PC-3 (cell line): ENCODE measurements around the gene SRGAP3. TPM values are rescaled to one million over a fixed set of nuclear protein-coding genes. Genes with fewer than 3 reads are reported as not detected.

Experiments used
- ATAC-seq: fragments of 200-7000 bp; cut with Tn5 transposase; 2 replicates; pipeline ENCODE4 v1.9.1; 2020; ENCODE audit warnings: mild to moderate bottlenecking, moderate library complexity
- BruUV-seq: library from RNA; stranded (reverse); fragments of 400-500 nt; replicated peaks from 2 replicates; lab custom pipeline; 2021; lab: Mats Ljungman, UMichigan
- CTCF ChIA-PET: fragments of 300-600 bp; sonication (Branson Sonifier 250); formaldehyde crosslinking; loops from one replicate; lab custom pipeline; 2022; ENCODE audit warnings: antibody characterized with exemption; lab: Charles Lee
- POLR2A ChIA-PET: fragments of 300-600 bp; sonication (Branson Sonifier 250); formaldehyde crosslinking; loops from one replicate; lab custom pipeline; 2022; ENCODE audit warnings: antibody characterized with exemption; ENCODE audit not compliant: unreplicated experiment; lab: Charles Lee
- DNase-seq: peaks from one replicate; pipeline ENCODE4 v3.0.0-alpha.2; 2015
- H2AFZ ChIP-seq: fragments of 300-600 bp; sonication (generic); 2 replicates; pipeline ENCODE4 v1.6.0; 2016; ENCODE audit warnings: antibody characterized with exemption, low read length
- H3F3A ChIP-seq: fragments of 300-600 bp; sonication (generic); one replicate; pipeline ENCODE4 v1.6.0; 2017; ENCODE audit warnings: antibody characterized with exemption, low read length, control low read depth, mild to moderate bottlenecking; ENCODE audit not compliant: unreplicated experiment
- H3K27ac ChIP-seq: fragments of 300-600 bp; sonication (generic); 2 replicates; pipeline ENCODE4 v1.5.1; 2016; ENCODE audit warnings: mild to moderate bottlenecking, low read length
- H3K27me3 ChIP-seq: fragments of 300-600 bp; sonication (generic); 2 replicates; pipeline ENCODE4 v1.6.1; 2016; ENCODE audit warnings: low read length, mixed read lengths
- H3K36me3 ChIP-seq: fragments of 300-600 bp; sonication (generic); 2 replicates; pipeline ENCODE4 v1.6.1; 2016; ENCODE audit warnings: low read depth, mixed run types, low read length, mixed read lengths
- H3K4me1 ChIP-seq: fragments of 300-600 bp; sonication (generic); 2 replicates; pipeline ENCODE4 v1.5.1; 2016; ENCODE audit warnings: low read length; ENCODE audit not compliant: insufficient read depth
- H3K4me2 ChIP-seq: fragments of 300-600 bp; sonication (generic); 2 replicates; pipeline ENCODE4 v1.6.0; 2016; ENCODE audit warnings: low read length
- H3K4me3 ChIP-seq: fragments of 300-600 bp; sonication (generic); 2 replicates; pipeline ENCODE4 v1.5.1; 2016; ENCODE audit warnings: mild to moderate bottlenecking, low read length, mixed read lengths
- H3K79me2 ChIP-seq: fragments of 300-600 bp; sonication (generic); 2 replicates; pipeline ENCODE4 v1.6.1; 2017; ENCODE audit warnings: low read length, mixed read lengths
- H3K9ac ChIP-seq: fragments of 300-600 bp; sonication (generic); 2 replicates; pipeline ENCODE4 v1.6.0; 2016; ENCODE audit warnings: mild to moderate bottlenecking, low read length
- H3K9me2 ChIP-seq: fragments of 300-600 bp; sonication (generic); replicated peaks from 2 replicates; pipeline ENCODE4 v1.6.1; 2016; ENCODE audit warnings: mixed run types, low read length, mixed read lengths
- H3K9me3 ChIP-seq: fragments of 300-600 bp; sonication (generic); 2 replicates; pipeline ENCODE4 v1.6.1; 2016; ENCODE audit warnings: low read length, mixed read lengths
- H4K20me1 ChIP-seq: fragments of 300-600 bp; sonication (generic); 2 replicates; pipeline ENCODE4 v1.6.1; 2016; ENCODE audit warnings: low read length, mixed read lengths
- CTCF ChIP-seq: fragments of 300-600 bp; sonication (generic); conservative IDR thresholded peaks from 2 replicates; pipeline ENCODE4 v1.5.1; 2017; ENCODE audit warnings: antibody characterized with exemption, low read depth, mild to moderate bottlenecking, low read length
- EZH2 ChIP-seq: fragments of 300-600 bp; sonication (generic); IDR thresholded peaks from one replicate; pipeline ENCODE4 v1.6.1; 2017; ENCODE audit warnings: antibody characterized with exemption, mild to moderate bottlenecking, low read length; ENCODE audit not compliant: unreplicated experiment
- EZH2phosphoT487 ChIP-seq: fragments of 300-600 bp; sonication (generic); IDR thresholded peaks from 2 replicates; pipeline ENCODE4 v1.6.1; 2018; ENCODE audit warnings: mild to moderate bottlenecking, antibody characterized with exemption, low read length, borderline replicate concordance
- intact Hi-C: fragments of 100-400 bp; cut with micrococcal nuclease; formaldehyde crosslinking; loops from 2 replicates; pipeline ENCODE4 v1.9.0; 2023
- total RNA-seq: library from RNA; depleted of rRNA; stranded (reverse); fragments of >200 nt; gene quantifications from 2 replicates; pipeline ENCODE4 v1.2.3, GENCODE V29; 2014

Gene SRGAP3
- total RNA-seq, 1 experiment from 2014 or later = 7.5 TPM

- intact Hi-C loops = no loop called here
- peaks cover 16% of the 10 kb centered on the region for H3K4me1 ChIP-seq
Measured at GRCh38 chr3:9080163-9080562, 169.3 kb downstream of the SRGAP3 start.

GRCh38 chr3:9079676-9080075, 169.8 kb downstream of the SRGAP3 start:
- H3K9me3 ChIP-seq = no peaks in the 10 kb centered on the region
- ChIA-PET POLR2A (no interaction called here), CTCF (interaction anchor here (0.6 to 1.2 kb wide), 3 partner anchors 57 to 223 kb away, joined by 3 to 4 read pairs (median 4); no protein-coding TSS in a partner anchor)
- H3K4me2 ChIP-seq = 0 out of 2 replicates have a peak overlapping the region, but pooled peaks have one; percentile 8
- H4K20me1 ChIP-seq = no peaks in the 10 kb centered on the region
- H3K36me3 ChIP-seq = no peaks in the 10 kb centered on the region
- H3K4me1 ChIP-seq = peaks cover 16% of the 10 kb centered on the region
- no peak overlapping the region for H3K9ac ChIP-seq
- TF ChIP-seq CTCF (0 out of 2 replicates have a peak, but pooled peaks have one; percentile 23), EZH2phosphoT487 (no peak)
- no peak overlapping the region for H3K4me3 ChIP-seq
- no peak overlapping the region for H2AFZ ChIP-seq
- ATAC-seq (peak; percentile 76), DNase-seq (peak; percentile 58)
- H3K27me3 ChIP-seq = no peaks in the 10 kb centered on the region
- intact Hi-C loops = no loop called here
- H3F3A ChIP-seq = no peaks in the 10 kb centered on the region
- H3K27ac ChIP-seq = peak overlapping the region; percentile 55
- H3K79me2 ChIP-seq = no peaks in the 10 kb centered on the region
- H3K9me2 ChIP-seq = no peaks in the 10 kb centered on the region
- BruUV-seq = no TSS peak

More at GRCh38 chr3:9080163-9080562, 169.3 kb downstream of the SRGAP3 start:
- ChIA-PET CTCF (interaction anchor here (0.6 to 1.2 kb wide), 4 partner anchors 57 to 401 kb away, joined by 3 to 5 read pairs (median 4); no protein-coding TSS in a partner anchor), POLR2A (interaction anchor here (0.5 kb wide), 1 partner anchor 175 kb away, joined by 3 read pairs; no protein-coding TSS in a partner anchor)
- no peaks in the 10 kb centered on the region for H3K9me2 ChIP-seq
- no peaks in the 10 kb centered on the region for H3K9me3 ChIP-seq
- no peaks in the 10 kb centered on the region for H3K27me3 ChIP-seq
- H3K4me2 ChIP-seq = 0 out of 2 replicates have a peak overlapping the region, but pooled peaks have one; percentile 8
- no peaks in the 10 kb centered on the region for H3K79me2 ChIP-seq
- H3K4me3 ChIP-seq = no peak overlapping the region
- no peaks in the 10 kb centered on the region for H3F3A ChIP-seq
- H4K20me1 ChIP-seq = no peaks in the 10 kb centered on the region
- H3K36me3 ChIP-seq = no peaks in the 10 kb centered on the region
- peak; percentile 71 for ATAC-seq
- no peak overlapping the region for H3K9ac ChIP-seq
- TF ChIP-seq EZH2 = no peak
- TF ChIP-seq EZH2phosphoT487 = no peak
- TF ChIP-seq CTCF = no peak
- BruUV-seq = no TSS peak
- H2AFZ ChIP-seq = no peak overlapping the region
- DNase-seq = peak; percentile 78
- H3K27ac ChIP-seq = peak overlapping the region; percentile 55

- Histone ChIP-seq H3K27me3 (no peaks in the 10 kb centered on the region), H3K9me2 (no peaks in the 10 kb centered on the region), H3K4me2 (no peak overlapping the region), H3K36me3 (no peaks in the 10 kb centered on the region), H2AFZ (no peak overlapping the region), H3F3A (no peaks in the 10 kb centered on the region), H3K4me3 (no peak overlapping the region), H3K9me3 (no peaks in the 10 kb centered on the region), H3K79me2 (no peaks in the 10 kb centered on the region), H3K4me1 (peaks cover 16% of the 10 kb centered on the region), H3K27ac (no peak overlapping the region), H4K20me1 (no peaks in the 10 kb centered on the region), H3K9ac (no peak overlapping the region)
- intact Hi-C loops = no loop called here
- BruUV-seq = no TSS peak
- DNase-seq = peak; percentile 20
- ChIA-PET POLR2A (no interaction called here), CTCF (no interaction called here)
- no peak; the same call in 1 of the 2 replicates for ATAC-seq
- TF ChIP-seq CTCF (peak; percentile 41; the same call in 1 of the 2 replicates), EZH2 (no peak)
Measured at GRCh38 chr3:9078561-9079240, 170.7 kb downstream of the SRGAP3 start.
